Activated CD4-positive, alpha-beta memory T cell treated with anti-CD3 and anti-CD28 coated beads, Interleukin-2, amount 10 ng/mL, durations not matched to agents 7 days and 5 days (primary cell): Measurements from ENCODE around the gene FGF12. TPM values are rescaled to one million over a fixed set of nuclear protein-coding genes. Genes with fewer than 3 reads are reported as not detected.
"Not testable (repeated sequence)": the region's sequence is repeated elsewhere in the genome, so short reads cannot be mapped to it uniquely, and the experiment has no call there.

ENCODE experiments used
- CTCF ChIA-PET: fragments of 350-600 bp; sonication (Branson Sonifier 250); formaldehyde crosslinking; loops from one replicate; lab custom pipeline; 2021; ENCODE audit warnings: antibody characterized with exemption, inconsistent platforms; lab: Charles Lee
- POLR2A ChIA-PET: fragments of 350-600 bp; sonication (Branson Sonifier 250); formaldehyde crosslinking; loops from one replicate; lab custom pipeline; 2021; ENCODE audit warnings: antibody characterized with exemption; lab: Charles Lee
- DNase-seq: peaks from one replicate; pipeline ENCODE4 v3.0.0-alpha.2; 2020
- H3K27ac Mint-ChIP-seq: one replicate; pipeline ENCODE4 v1.8.0; 2021; ENCODE audit warnings: mild to moderate bottlenecking, mixed read lengths
- H3K27me3 Mint-ChIP-seq: one replicate; pipeline ENCODE4 v1.8.0; 2021; ENCODE audit warnings: mixed read lengths
- H3K36me3 Mint-ChIP-seq: one replicate; pipeline ENCODE4 v1.8.0; 2021; ENCODE audit warnings: low read depth, mixed read lengths
- H3K4me1 Mint-ChIP-seq: one replicate; pipeline ENCODE4 v1.8.0; 2021; ENCODE audit warnings: mixed read lengths
- H3K4me3 Mint-ChIP-seq: one replicate; pipeline ENCODE4 v1.8.0; 2021; ENCODE audit warnings: mild to moderate bottlenecking, mixed read lengths
- H3K9me3 Mint-ChIP-seq: one replicate; pipeline ENCODE4 v1.8.0; 2021; ENCODE audit warnings: mixed read lengths
- total RNA-seq, 2 experiments: library from RNA; stranded (reverse); gene quantifications; one replicate each; pipeline ENCODE4 v1.2.3, GENCODE V29; 2021

Gene FGF12
- total RNA-seq, 2 experiments from 2014 or later: not detected

GRCh38 chr3:192718156-192718555 is 9.2 kb downstream of the FGF12 start:
- H3K4me1 Mint-ChIP-seq: no peaks in the 10 kb centered on the region
- no peak overlapping the region for H3K4me3 Mint-ChIP-seq
- ChIA-PET CTCF (no interaction called here), POLR2A (no interaction called here)
- H3K27me3 Mint-ChIP-seq: no peaks in the 10 kb centered on the region
- no peak overlapping the region for H3K27ac Mint-ChIP-seq
- no peak for DNase-seq
- H3K36me3 Mint-ChIP-seq: no peaks in the 10 kb centered on the region
- no peaks in the 10 kb centered on the region for H3K9me3 Mint-ChIP-seq

- Mint-ChIP-seq H3K4me1 (no peaks in the 10 kb centered on the region), H3K36me3 (no peaks in the 10 kb centered on the region), H3K27ac (no peak overlapping the region), H3K4me3 (no peak overlapping the region), H3K9me3 (no peaks in the 10 kb centered on the region), H3K27me3 (no peaks in the 10 kb centered on the region)
- ChIA-PET CTCF (no interaction called here), POLR2A (no interaction called here)
- DNase-seq: no peak
These were observed 12.2 kb downstream of the FGF12 start for GRCh38 chr3:192715126-192715525.

- H3K4me3 Mint-ChIP-seq, POLR2A ChIA-PET, CTCF ChIA-PET, H3K9me3 Mint-ChIP-seq, DNase-seq, H3K36me3 Mint-ChIP-seq, H3K27ac Mint-ChIP-seq, H3K27me3 Mint-ChIP-seq, H3K4me1 Mint-ChIP-seq: not testable (repeated sequence)
These were observed 16.2 kb downstream of the FGF12 start for GRCh38 chr3:192711126-192711525.

GRCh38 chr3:192710366-192710765 is 17.0 kb downstream of the FGF12 start:
- Mint-ChIP-seq H3K27ac (no peak overlapping the region), H3K36me3 (no peaks in the 10 kb centered on the region), H3K27me3 (no peaks in the 10 kb centered on the region), H3K9me3 (no peaks in the 10 kb centered on the region), H3K4me3 (no peak overlapping the region), H3K4me1 (no peaks in the 10 kb centered on the region)
- POLR2A ChIA-PET: no interaction called here
- no peak for DNase-seq
- CTCF ChIA-PET: no interaction called here

- ChIA-PET CTCF (no interaction called here), POLR2A (no interaction called here)
- H3K27ac Mint-ChIP-seq: no peak overlapping the region
- no peaks in the 10 kb centered on the region for H3K4me1 Mint-ChIP-seq
- H3K9me3 Mint-ChIP-seq: no peaks in the 10 kb centered on the region
- no peaks in the 10 kb centered on the region for H3K36me3 Mint-ChIP-seq
- no peaks in the 10 kb centered on the region for H3K27me3 Mint-ChIP-seq
- H3K4me3 Mint-ChIP-seq: no peak overlapping the region
- no peak for DNase-seq
These were observed 21.1 kb downstream of the FGF12 start for GRCh38 chr3:192706272-192706671.

GRCh38 chr3:192700885-192701284 is 26.5 kb downstream of the FGF12 start:
- no peaks in the 10 kb centered on the region for H3K27me3 Mint-ChIP-seq
- H3K27ac Mint-ChIP-seq: no peak overlapping the region
- no peaks in the 10 kb centered on the region for H3K9me3 Mint-ChIP-seq
- POLR2A ChIA-PET: no interaction called here
- H3K36me3 Mint-ChIP-seq: no peaks in the 10 kb centered on the region
- H3K4me3 Mint-ChIP-seq: no peak overlapping the region
- CTCF ChIA-PET: no interaction called here
- no peaks in the 10 kb centered on the region for H3K4me1 Mint-ChIP-seq
- DNase-seq: no peak

- Mint-ChIP-seq H3K4me1 (no peaks in the 10 kb centered on the region), H3K27me3 (no peaks in the 10 kb centered on the region), H3K27ac (no peak overlapping the region), H3K9me3 (no peaks in the 10 kb centered on the region), H3K4me3 (no peak overlapping the region), H3K36me3 (no peaks in the 10 kb centered on the region)
- ChIA-PET CTCF (no interaction called here), POLR2A (no interaction called here)
- DNase-seq: no peak
These were observed 30.3 kb downstream of the FGF12 start for GRCh38 chr3:192696943-192697587.

- DNase-seq: no peak
- no peaks in the 10 kb centered on the region for H3K4me1 Mint-ChIP-seq
- H3K27ac Mint-ChIP-seq: no peak overlapping the region
- CTCF ChIA-PET: no interaction called here
- peaks cover 4% of the 10 kb centered on the region for H3K9me3 Mint-ChIP-seq
- no peaks in the 10 kb centered on the region for H3K36me3 Mint-ChIP-seq
- no peaks in the 10 kb centered on the region for H3K27me3 Mint-ChIP-seq
- POLR2A ChIA-PET: no interaction called here
- no peak overlapping the region for H3K4me3 Mint-ChIP-seq
These were observed 39.7 kb downstream of the FGF12 start for GRCh38 chr3:192687488-192688152.

GRCh38 chr3:192685801-192686200 is 41.5 kb downstream of the FGF12 start:
- CTCF ChIA-PET: no interaction called here
- Mint-ChIP-seq H3K27ac (no peak overlapping the region), H3K27me3 (peaks cover 4% of the 10 kb centered on the region), H3K36me3 (no peaks in the 10 kb centered on the region), H3K9me3 (peaks cover 4% of the 10 kb centered on the region), H3K4me3 (no peak overlapping the region), H3K4me1 (no peaks in the 10 kb centered on the region)
- POLR2A ChIA-PET: no interaction called here
- DNase-seq: no peak

GRCh38 chr3:192684151-192684550 is 43.2 kb downstream of the FGF12 start:
- H3K9me3 Mint-ChIP-seq: peaks cover 4% of the 10 kb centered on the region
- no peak for DNase-seq
- POLR2A ChIA-PET: no interaction called here
- CTCF ChIA-PET: no interaction called here
- H3K27me3 Mint-ChIP-seq: peaks cover 7% of the 10 kb centered on the region
- H3K4me3 Mint-ChIP-seq: no peak overlapping the region
- no peaks in the 10 kb centered on the region for H3K36me3 Mint-ChIP-seq
- no peak overlapping the region for H3K27ac Mint-ChIP-seq
- no peaks in the 10 kb centered on the region for H3K4me1 Mint-ChIP-seq

GRCh38 chr3:192675958-192676649 is 51.2 kb downstream of the FGF12 start:
- ChIA-PET CTCF (interaction anchor here (1.0 kb wide), 1 partner anchor 365 kb away, joined by 3 read pairs; no protein-coding TSS in a partner anchor), POLR2A (no interaction called here)
- H3K27me3 Mint-ChIP-seq: peaks cover 13% of the 10 kb centered on the region
- H3K4me3 Mint-ChIP-seq: peak overlapping the region; percentile 7
- DNase-seq: no peak
- peak overlapping the region; percentile 62 for H3K27ac Mint-ChIP-seq
- H3K4me1 Mint-ChIP-seq: peaks cover 9% of the 10 kb centered on the region
- no peaks in the 10 kb centered on the region for H3K9me3 Mint-ChIP-seq
- H3K36me3 Mint-ChIP-seq: no peaks in the 10 kb centered on the region

- Mint-ChIP-seq H3K9me3 (no peaks in the 10 kb centered on the region), H3K4me1 (no peaks in the 10 kb centered on the region), H3K36me3 (no peaks in the 10 kb centered on the region), H3K27ac (no peak overlapping the region), H3K4me3 (no peak overlapping the region), H3K27me3 (peaks cover 1% of the 10 kb centered on the region)
- ChIA-PET POLR2A (no interaction called here), CTCF (no interaction called here)
- no peak for DNase-seq
These were observed 71.7 kb downstream of the FGF12 start for GRCh38 chr3:192655628-192656027.

GRCh38 chr3:192655040-192655439 is 72.3 kb downstream of the FGF12 start:
- POLR2A ChIA-PET: no interaction called here
- H3K27ac Mint-ChIP-seq: no peak overlapping the region
- DNase-seq: no peak
- no peaks in the 10 kb centered on the region for H3K4me1 Mint-ChIP-seq
- no peaks in the 10 kb centered on the region for H3K36me3 Mint-ChIP-seq
- no peaks in the 10 kb centered on the region for H3K9me3 Mint-ChIP-seq
- no peak overlapping the region for H3K4me3 Mint-ChIP-seq
- peaks cover 1% of the 10 kb centered on the region for H3K27me3 Mint-ChIP-seq
- CTCF ChIA-PET: no interaction called here
